Pancreas (tissue), 10 donors: Measurements from ENCODE around the gene SCG3. TPM values are rescaled to one million over a fixed set of nuclear protein-coding genes. Genes with fewer than 3 reads are reported as not detected.
A peak's percentile ranks its signal among the peaks of the same experiment; 100 is the strongest.

Experiments
- ATAC-seq, 4 donors: fragments of 200-7000 bp; cut with Tn5 transposase; one replicate each; pipeline versions ENCODE4 v1.8.0 to v1.9.1; 2020; ENCODE audit warnings: mild to moderate bottlenecking in 4 of 4, moderate library complexity in 4 of 4
- DNase-seq, 6 donors: peaks; one replicate each; pipeline ENCODE4 v3.0.0-alpha.2; 2020
- FAIRE-seq: peaks from 2 replicates; lab custom pipeline; 2012; peaks lifted over from hg19 to GRCh38; lab: Jason Lieb, UNC
- H3K27ac ChIP-seq, 4 donors: fragments of 200-600 bp; sonication (generic); 1 replicate in 3 of 4; 2 replicates in 1 of 4; pipeline versions ENCODE4 v1.5.0 to v1.8.0; 2020
- H3K27me3 ChIP-seq, 4 donors: fragments of 200-600 bp; one replicate each; pipeline ENCODE4 v1.8.0; 2021
- H3K36me3 ChIP-seq, 3 donors: fragments of 200-600 bp; sonication (generic) in 1 of 3; one replicate each; pipeline versions ENCODE4 v1.5.0 to v1.8.0; 2020 to 2021
- H3K4me1 ChIP-seq, 3 donors: fragments of 200-600 bp; one replicate each; pipeline ENCODE4 v1.8.0; 2021
- H3K4me3 ChIP-seq, 4 donors: fragments of 200-600 bp; sonication (generic) in 2 of 4; one replicate each; pipeline versions ENCODE4 v1.5.0 to v1.8.0; 2020 to 2021
- H3K9me3 ChIP-seq, 4 donors: fragments of 200-600 bp; one replicate each; pipeline ENCODE4 v1.8.0; 2021
- CTCF ChIP-seq, 4 donors: fragments of 200-600 bp; sonication (generic) in 3 of 4; IDR thresholded peaks; one replicate each; pipeline versions ENCODE4 v1.5.0 to v1.8.0; 2021; ENCODE audit warnings: antibody characterized with exemption in 4 of 4
- WGBS, 2 donors: extraction: QIAGEN DNeasy Blood & Tissue Kit; methylation state at CpG; one replicate each; pipeline ENCODE4 v1.1.7; 2013; 5-methylcytosine and 5-hydroxymethylcytosine counted together
- intact Hi-C, 3 donors: fragments of 100-400 bp; cut with DNase I; formaldehyde crosslinking; loops; one replicate each; pipeline versions ENCODE4 v1.11.1 to v1.14.2; 2022
- polyA plus RNA-seq, 2 donors: library from polyadenylated mRNA; stranded (reverse); fragments of 200-250 nt; gene quantifications; one replicate each; pipeline ENCODE4 v1.2.3, GENCODE V29; 2013
- total RNA-seq, 6 donors: library from RNA; stranded (reverse); fragmentation: NEBNext Ultra II Directional in 4 of 6; extraction: Animal tissue kit (Norgen Biotek cat#: 25700) in 4 of 6; gene quantifications; one replicate each; pipeline versions ENCODE4 v1.2.1 to v1.2.4, GENCODE V29; 2021 to 2023
- donor health status: healthy with polysubstance abuse.
- donor health status: DM: no; HTN: no; CAD: no; lungs with moderate emphysema.
- donor health status: DM: no; HTN: no; CAD: no.
- donor health status: control.
- donor health status: control.
- donor health status: Bipolar disorder and iron deficiency.
- donor health status: DM: yes; HTN: yes; CAD: no.
- donor health status: DM: no; HTN: no; CAD: no.
- donor health status: DM: no; HTN: no; CAD: no.
- donor health status: DM: yes; HTN: yes; CAD: no.

SCG3 gene
- total and polyA plus RNA-seq, 8 donors: 2.4 to 67.5 (median 9.6) TPM

DNA sequence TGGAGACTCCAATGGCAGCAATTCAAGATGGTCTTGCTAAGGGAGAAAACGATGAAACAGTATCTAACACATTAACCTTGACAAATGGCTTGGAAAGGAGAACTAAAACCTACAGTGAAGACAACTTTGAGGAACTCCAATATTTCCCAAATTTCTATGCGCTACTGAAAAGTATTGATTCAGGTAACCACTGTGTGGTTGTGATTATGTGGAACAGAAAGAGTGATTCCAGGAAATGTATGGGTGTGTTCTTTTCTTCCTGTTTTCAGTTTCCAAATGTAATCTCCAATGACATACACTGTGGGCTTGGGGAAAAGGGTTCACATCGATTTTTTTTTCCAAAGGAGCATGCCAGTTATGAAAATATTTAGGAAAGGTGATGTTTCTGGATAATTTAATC lies 10.9 kb downstream of the SCG3 start:
- Histone ChIP-seq H3K27me3 (no peaks in the 10 kb centered on the region), H3K4me1 (peaks cover 0 to 4% (median 0%) of the 10 kb centered on the region in 3 donors), H3K27ac (no peak overlapping the region), H3K4me3 (no peak overlapping the region), H3K36me3 (no peaks in the 10 kb centered on the region), H3K9me3 (no peaks in the 10 kb centered on the region)
- DNase-seq (no peak), ATAC-seq (peak in 1 of 4 donors; percentile 18), FAIRE-seq (no peak)
- intact Hi-C loops: no loop called here
- WGBS, 2 donors: 22 to 30% methylated on average over 3 of the region's 3 CpGs
- TF ChIP-seq CTCF (IDR thresholded peaks at IDR 0.05): no peak

GRCh38 chr15:51696566-51696965 lies 15.3 kb downstream of the SCG3 start:
- intact Hi-C loops: no loop called here
- Histone ChIP-seq H3K27me3 (peaks cover 0 to 4% (median 0%) of the 10 kb centered on the region in 4 donors), H3K36me3 (no peaks in the 10 kb centered on the region), H3K4me3 (no peak overlapping the region), H3K27ac (no peak overlapping the region), H3K4me1 (peaks cover 0 to 4% (median 0%) of the 10 kb centered on the region in 3 donors), H3K9me3 (no peaks in the 10 kb centered on the region)
- WGBS, 2 donors: 80 to 83% methylated on average over 5 of the region's 5 CpGs
- ATAC-seq (no peak), FAIRE-seq (no peak), DNase-seq (no peak)
- TF ChIP-seq CTCF (IDR thresholded peaks at IDR 0.05): no peak

- no peak for DNase-seq
- Histone ChIP-seq H3K4me3 (no peak overlapping the region), H3K36me3 (no peaks in the 10 kb centered on the region), H3K9me3 (no peaks in the 10 kb centered on the region), H3K27me3 (peaks cover 0 to 4% (median 0%) of the 10 kb centered on the region in 4 donors), H3K4me1 (peaks cover 0 to 4% (median 0%) of the 10 kb centered on the region in 3 donors), H3K27ac (no peak overlapping the region)
- WGBS, 2 donors: 94 to 95% methylated on average over 2 of the region's 2 CpGs
- intact Hi-C loops: no loop called here
- no peak for FAIRE-seq
- no peak for TF ChIP-seq CTCF (IDR thresholded peaks at IDR 0.05)
- no peak for ATAC-seq
Observed at GRCh38 chr15:51697163-51697562, 15.9 kb downstream of the SCG3 start.

DNA sequence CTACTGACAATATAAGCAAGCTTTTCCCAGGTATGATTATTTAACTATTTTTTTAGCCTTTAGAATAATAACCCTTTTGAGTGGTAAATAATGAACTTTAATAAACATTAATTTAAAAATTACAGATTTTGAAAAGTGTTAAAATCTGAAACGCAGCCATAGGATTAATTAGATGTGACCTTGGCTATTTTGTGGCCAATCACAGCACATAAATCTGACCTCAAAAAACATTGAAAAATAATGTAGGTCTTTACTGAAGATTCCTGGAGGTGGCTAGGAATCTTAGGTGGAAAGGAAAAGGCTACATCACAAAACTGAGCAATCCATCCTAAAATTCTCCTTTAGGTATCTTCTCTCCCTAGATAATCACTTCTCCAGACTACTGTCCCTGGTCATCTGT lies 18.1 kb downstream of the SCG3 start:
- Histone ChIP-seq H3K4me1 (no peaks in the 10 kb centered on the region), H3K27me3 (peaks cover 0 to 4% (median 0%) of the 10 kb centered on the region in 4 donors), H3K9me3 (no peaks in the 10 kb centered on the region), H3K36me3 (no peaks in the 10 kb centered on the region), H3K4me3 (no peak overlapping the region), H3K27ac (no peak overlapping the region)
- ATAC-seq (no peak), DNase-seq (no peak), FAIRE-seq (no peak)
- no peak for TF ChIP-seq CTCF (IDR thresholded peaks at IDR 0.05)
- 70 to 84% methylated on average over 1 of the region's 1 CpG for WGBS, 2 donors
- intact Hi-C loops: no loop called here

DNA sequence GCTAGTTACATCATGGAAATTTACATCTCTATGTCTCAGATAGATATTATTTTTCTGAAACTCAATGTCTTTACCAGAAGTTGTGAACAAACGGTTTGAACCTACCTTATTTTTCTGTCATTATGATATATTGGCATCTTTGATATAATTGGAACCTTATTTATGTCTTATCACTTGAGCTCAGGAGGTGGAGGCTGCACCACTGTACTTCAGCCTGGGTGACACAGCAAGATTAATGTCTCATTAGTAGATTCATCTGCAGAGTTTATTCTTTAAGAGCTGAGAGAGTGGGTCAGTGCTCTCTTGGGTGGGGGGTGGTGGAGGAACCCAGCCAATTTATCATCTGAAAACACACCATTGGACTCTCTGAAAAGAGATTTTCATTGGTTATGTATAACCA lies 21.4 kb downstream of the SCG3 start:
- DNase-seq: no peak
- Histone ChIP-seq H3K27me3 (peaks cover 0 to 4% (median 0%) of the 10 kb centered on the region in 4 donors), H3K27ac (no peak overlapping the region), H3K36me3 (no peaks in the 10 kb centered on the region), H3K4me1 (peaks cover 6 to 10% (median 10%) of the 10 kb centered on the region in 3 donors), H3K4me3 (no peak overlapping the region), H3K9me3 (no peaks in the 10 kb centered on the region)
- ATAC-seq: no peak
- no peak for TF ChIP-seq CTCF (IDR thresholded peaks at IDR 0.05)
- intact Hi-C loops: no loop called here
- WGBS, 2 donors: 40 to 56% methylated on average over 1 of the region's 1 CpG
- FAIRE-seq: no peak
